SHP77 treated with DMSO at 0.1 percent for 48 hours (cell line): ENCODE measurements around the gene BCAM.
"Not testable (repeated sequence)": the region's sequence is repeated elsewhere in the genome, so short reads cannot be mapped to it uniquely, and the experiment has no call there.

ENCODE experiments used
- DNase-seq: peaks from one replicate; lab custom pipeline; 2025; lab: John Stamatoyannopoulos, UW

BCAM gene

GRCh38 chr19:44808463-44809371 lies at the start of gene BCAM:
TSS of gene BCAM (plus strand) at chr19:44809103. CDS start at chr19:44809125, 22 bp downstream.
- no peak for DNase-seq

- no peak for DNase-seq
These were observed 46.9 kb upstream of the BCAM start for GRCh38 chr19:44762038-44762437.

- no peak for DNase-seq
These were observed 43.6 kb upstream of the BCAM start for GRCh38 chr19:44765033-44765948.

GRCh38 chr19:44765949-44766335 lies 43.0 kb upstream of the BCAM start:
- DNase-seq = no peak

GRCh38 chr19:44767295-44768180 lies 41.4 kb upstream of the BCAM start:
- no peak for DNase-seq

- peak; percentile 83 for DNase-seq
These were observed 38.2 kb upstream of the BCAM start for GRCh38 chr19:44770550-44771257.

- not testable (repeated sequence) for DNase-seq
These were observed 36.8 kb upstream of the BCAM start for GRCh38 chr19:44772144-44772543.

- DNase-seq = no peak
These were observed 35.9 kb upstream of the BCAM start for GRCh38 chr19:44772959-44773358.

- DNase-seq = no peak
These were observed 33.1 kb upstream of the BCAM start for GRCh38 chr19:44775676-44776240.

GRCh38 chr19:44776402-44777096 lies 32.4 kb upstream of the BCAM start:
- DNase-seq = no peak

GRCh38 chr19:44777715-44778347 lies 31.1 kb upstream of the BCAM start, which contains the start of gene CBLC:
TSS of gene CBLC (plus strand) at chr19:44777890. CDS start at chr19:44777932, 42 bp downstream.
- DNase-seq = no peak

- no peak for DNase-seq
These were observed 29.8 kb upstream of the BCAM start for GRCh38 chr19:44779150-44779549.

- DNase-seq = not testable (repeated sequence)
These were observed 27.2 kb upstream of the BCAM start for GRCh38 chr19:44781694-44782093.

- DNase-seq = no peak
These were observed 26.2 kb upstream of the BCAM start for GRCh38 chr19:44782729-44783128.

- DNase-seq = no peak
These were observed 25.4 kb upstream of the BCAM start for GRCh38 chr19:44783545-44783944.

GRCh38 chr19:44785271-44785670 lies 23.6 kb upstream of the BCAM start:
- DNase-seq = no peak

- no peak for DNase-seq
These were observed 22.9 kb upstream of the BCAM start for GRCh38 chr19:44785993-44786392.

GRCh38 chr19:44788971-44789370 lies 19.9 kb upstream of the BCAM start:
- no peak for DNase-seq

- DNase-seq = no peak
These were observed 18.9 kb upstream of the BCAM start for GRCh38 chr19:44789943-44790483.
